Right ventricle myocardium superior (tissue), 1 donor: ENCODE measurements around the gene WASL. TPM values are rescaled to one million over a fixed set of nuclear protein-coding genes. Genes with fewer than 3 reads are reported as not detected.
"Not testable (repeated sequence)": the region's sequence is repeated elsewhere in the genome, so short reads cannot be mapped to it uniquely, and the experiment has no call there.

Source experiments
- ATAC-seq: fragments of 200-7000 bp; cut with Tn5 transposase; one replicate; pipeline ENCODE4 v1.9.1; 2020; ENCODE audit warnings: mild to moderate bottlenecking; ENCODE audit not compliant: poor library complexity
- DNase-seq: peaks from one replicate; pipeline ENCODE4 v3.0.0-alpha.2; 2020
- intact Hi-C: fragments of 100-400 bp; cut with DNase I; formaldehyde crosslinking; loops from one replicate; pipeline ENCODE4 v1.11.2; 2022
- total RNA-seq: library from RNA; stranded (reverse); fragmentation: NEBNext Ultra II Directional; extraction: Animal tissue kit (Norgen Biotek cat#: 25700); gene quantifications from one replicate; pipeline ENCODE4 v1.2.1, GENCODE V29; 2021
- donor health status: DM: no; HTN: yes; CAD: no; lungs with severe emphysema.

The WASL gene
- total RNA-seq, 1 donor from 2014 or later: 25.7 TPM

DNA sequence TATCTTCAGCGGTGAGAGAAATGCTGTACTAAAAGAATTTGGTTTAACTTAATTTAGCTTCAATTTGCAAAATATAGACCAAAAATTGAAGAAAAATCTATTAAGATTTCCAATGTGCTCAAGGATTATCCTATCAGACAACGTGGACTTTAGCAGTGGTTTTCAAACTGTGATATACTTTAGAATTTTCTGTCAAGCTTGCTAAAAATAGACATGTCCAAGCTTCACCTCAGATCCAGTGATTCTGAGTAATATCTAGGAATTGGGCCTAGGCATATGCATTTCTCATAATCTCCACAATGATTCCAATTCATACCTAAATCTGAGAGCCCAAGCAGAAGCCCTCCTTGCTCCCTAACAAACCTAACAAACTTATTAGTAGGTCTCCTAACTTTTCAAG lies 3.4 kb downstream of the WASL start:
- ATAC-seq: no peak
- no peak for DNase-seq
- intact Hi-C loops: loop anchor here (10.0 kb wide), 1 partner anchor 61 kb away; no protein-coding TSS in a partner anchor

DNA sequence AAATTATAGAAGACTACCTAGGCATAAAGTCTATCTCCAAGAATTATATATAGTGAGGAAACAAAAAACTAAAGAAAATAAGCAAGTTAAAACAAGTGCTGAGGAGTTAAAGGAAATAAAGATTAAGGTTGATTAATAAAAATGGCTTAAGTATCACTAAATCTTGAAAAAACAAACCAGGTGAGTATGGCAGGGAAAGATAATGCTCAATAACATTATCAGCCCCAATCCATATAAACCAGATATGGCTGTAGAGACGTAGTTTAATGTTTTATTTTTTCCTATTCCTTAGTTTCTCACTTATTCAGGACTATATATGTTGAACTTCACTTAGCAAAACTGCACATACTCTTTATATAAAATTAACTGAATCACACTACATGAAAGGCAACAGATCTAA lies 4.4 kb downstream of the WASL start:
- no peak for ATAC-seq
- no peak for DNase-seq
- intact Hi-C loops: loop anchor here (10.0 kb wide), 1 partner anchor 60 kb away; no protein-coding TSS in a partner anchor

DNA sequence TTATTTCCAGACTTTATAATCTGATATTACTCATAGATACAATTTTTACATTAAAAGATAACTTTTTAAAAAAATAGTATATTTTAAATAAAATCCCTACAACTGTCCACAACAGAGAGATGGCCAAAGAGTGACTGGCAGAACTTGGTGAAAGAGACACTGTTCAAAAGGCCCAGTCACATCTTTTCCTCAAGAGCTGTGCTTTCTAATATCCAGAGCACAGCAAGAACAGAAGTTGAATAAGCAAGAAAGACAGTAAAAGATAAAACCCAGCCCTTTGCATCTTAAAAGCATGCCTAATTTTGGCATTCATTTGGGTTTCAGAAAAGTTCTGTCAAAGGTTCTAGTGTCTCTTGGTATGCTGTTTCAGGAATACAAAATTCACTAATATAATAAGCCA lies 6.9 kb downstream of the WASL start:
- no peak for DNase-seq
- intact Hi-C loops: loop anchor here (10.0 kb wide), 1 partner anchor 57 kb away; no protein-coding TSS in a partner anchor
- ATAC-seq: no peak

DNA sequence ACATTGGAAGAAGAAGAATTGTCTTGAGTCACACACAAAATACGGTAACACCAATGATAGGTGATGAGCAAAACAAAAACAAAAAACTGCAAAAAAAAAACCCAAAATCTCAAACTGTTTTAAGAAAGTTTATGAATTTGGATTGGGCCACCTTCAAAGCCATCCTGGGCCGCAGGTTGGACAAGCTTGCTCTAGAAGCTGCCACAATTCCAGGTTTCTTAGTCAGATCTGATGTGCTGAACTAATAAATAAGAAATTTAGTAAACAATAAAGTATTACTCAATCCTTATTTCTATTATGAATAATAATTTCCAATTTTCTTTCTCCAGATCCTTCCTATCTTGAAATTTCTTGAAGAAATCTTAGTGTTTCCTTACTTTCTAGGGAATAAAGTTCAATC lies 10.0 kb downstream of the WASL start:
- ATAC-seq (no peak), DNase-seq (no peak)
- intact Hi-C loops: no loop called here

DNA sequence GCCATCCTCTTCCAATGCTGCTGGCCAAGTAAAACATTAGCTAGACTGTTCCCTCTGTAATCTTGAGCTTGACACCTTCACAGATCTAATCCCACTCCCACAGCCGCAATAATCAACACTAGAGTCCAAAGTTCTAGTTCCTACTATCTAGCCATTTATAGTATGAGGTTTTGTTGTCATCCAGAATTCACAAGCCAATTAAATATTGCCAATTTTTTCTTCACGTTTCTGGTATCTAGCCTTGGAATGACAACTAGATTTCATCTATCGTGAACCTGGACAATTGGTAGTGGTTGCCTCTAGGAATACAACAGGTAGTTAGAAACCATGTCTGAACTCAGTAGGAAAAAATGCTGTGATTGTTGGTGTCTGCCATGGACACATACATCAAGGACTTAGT lies 10.4 kb downstream of the WASL start:
- no peak for ATAC-seq

DNA sequence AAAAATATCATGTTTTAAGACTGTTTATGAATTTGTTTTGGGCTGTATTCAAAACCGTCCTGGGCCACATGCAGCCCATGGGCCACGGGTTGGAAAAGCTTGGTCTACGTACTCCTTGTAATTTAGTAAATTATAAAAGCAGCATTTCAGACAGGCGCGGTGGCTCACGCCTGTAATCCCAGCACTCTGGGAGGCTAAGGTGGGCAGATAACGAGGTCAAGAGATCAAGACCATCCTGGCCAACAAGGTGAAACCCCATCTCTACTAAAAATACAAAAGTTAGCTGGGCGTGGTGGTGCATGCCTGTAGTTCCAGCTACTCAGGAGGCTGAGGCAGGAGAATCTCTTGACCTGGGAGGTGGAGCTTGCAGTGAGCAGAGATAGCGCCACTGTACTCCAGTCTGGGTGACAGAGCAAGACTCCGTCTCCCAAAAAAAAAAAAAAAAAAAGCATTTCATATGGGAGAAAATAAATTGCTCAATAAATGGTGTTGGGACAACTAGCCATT lies 11.6 kb downstream of the WASL start:
- intact Hi-C loops, ATAC-seq, DNase-seq: not testable (repeated sequence)

More for the DNA sequence above, 10.4 kb downstream of the WASL start:
- no peak for DNase-seq
- intact Hi-C loops: no loop called here

DNA sequence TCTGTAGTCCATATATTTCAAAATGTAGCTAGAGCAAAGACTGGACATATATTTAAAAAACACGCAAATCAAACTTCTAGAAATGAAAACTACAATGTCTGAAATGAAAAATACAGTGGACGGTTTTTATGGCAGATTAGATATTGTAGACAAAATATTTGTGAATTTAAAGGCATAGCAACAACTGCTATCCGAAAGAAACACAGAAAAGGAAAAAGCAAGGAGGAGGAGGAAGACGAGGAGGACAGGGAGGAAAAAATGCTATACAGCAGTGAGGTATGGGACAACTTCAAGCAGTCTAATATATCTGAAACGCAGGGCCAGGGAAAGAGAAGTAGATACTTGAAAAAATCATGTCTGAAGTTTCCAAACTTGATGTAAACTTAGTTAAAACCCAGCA lies 13.3 kb downstream of the WASL start:
- ATAC-seq: no peak
- intact Hi-C loops: no loop called here
- no peak for DNase-seq

DNA sequence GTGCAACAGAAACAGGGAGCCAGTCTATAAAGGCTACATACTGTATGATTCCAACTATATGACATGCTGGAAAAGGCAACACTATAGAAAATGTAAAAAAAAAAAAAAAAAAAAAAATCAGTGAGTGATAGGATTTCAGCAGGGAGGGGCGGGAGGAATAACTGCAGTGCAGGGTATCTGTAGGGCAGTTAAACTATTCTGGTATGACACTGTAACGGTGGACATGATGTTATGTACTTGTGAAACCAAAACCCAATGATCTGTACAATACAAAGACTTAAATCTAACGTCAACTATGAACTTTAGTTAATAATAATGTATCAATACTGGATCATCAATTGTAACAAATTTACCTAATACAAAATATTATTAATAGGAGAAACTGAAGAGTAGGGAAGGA lies 14.3 kb downstream of the WASL start:
- ATAC-seq (no peak), DNase-seq (no peak)
- intact Hi-C loops: no loop called here

DNA sequence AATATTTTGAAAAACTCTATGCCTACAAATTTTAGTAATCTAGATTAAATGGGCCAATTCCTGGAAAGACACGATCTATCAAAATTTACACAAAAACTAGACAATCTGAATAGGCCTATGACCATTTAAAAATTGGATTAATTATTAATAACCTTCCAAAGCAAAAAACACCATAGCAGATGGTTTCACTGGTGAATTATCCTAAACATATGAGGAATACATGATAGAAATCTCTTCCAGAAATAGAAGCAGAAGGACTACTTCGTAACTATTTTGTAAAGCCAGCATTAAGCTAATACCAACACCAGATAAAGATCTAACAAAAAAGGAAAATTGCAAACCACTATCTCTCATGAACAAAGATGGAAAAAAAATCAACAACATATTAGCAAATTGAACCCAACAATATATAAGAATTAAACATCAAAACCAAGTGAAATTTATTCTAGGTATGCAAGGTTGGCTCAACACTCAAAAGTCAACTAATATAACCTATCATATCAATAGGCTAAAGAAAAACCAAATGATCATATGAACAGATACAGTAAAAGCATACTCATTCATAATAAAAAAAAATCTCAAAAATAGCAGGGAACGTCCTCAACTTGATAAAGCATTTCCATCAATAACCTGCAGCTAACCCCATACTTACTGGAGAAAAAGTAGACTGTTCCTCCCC lies 16.3 kb downstream of the WASL start:
- no peak for ATAC-seq
- no peak for DNase-seq
- intact Hi-C loops: no loop called here

DNA sequence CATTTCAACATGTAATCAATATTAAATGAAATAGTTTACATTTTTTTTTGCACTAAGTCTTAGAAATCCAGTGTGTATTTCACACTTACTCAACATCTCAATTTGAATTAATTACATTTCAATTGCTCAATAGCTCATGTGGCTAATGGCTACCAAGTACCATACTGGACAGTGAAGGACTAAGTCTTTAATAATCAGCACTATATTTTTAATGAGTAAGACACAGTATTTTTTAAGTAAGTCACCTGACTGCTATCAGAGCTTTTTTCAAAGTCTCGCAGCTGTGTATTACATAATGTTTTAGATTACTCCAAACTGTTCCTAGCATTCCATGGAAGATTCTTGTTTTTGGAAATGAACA lies 19.6 kb downstream of the WASL start:
- ATAC-seq: no peak
- no peak for DNase-seq

DNA sequence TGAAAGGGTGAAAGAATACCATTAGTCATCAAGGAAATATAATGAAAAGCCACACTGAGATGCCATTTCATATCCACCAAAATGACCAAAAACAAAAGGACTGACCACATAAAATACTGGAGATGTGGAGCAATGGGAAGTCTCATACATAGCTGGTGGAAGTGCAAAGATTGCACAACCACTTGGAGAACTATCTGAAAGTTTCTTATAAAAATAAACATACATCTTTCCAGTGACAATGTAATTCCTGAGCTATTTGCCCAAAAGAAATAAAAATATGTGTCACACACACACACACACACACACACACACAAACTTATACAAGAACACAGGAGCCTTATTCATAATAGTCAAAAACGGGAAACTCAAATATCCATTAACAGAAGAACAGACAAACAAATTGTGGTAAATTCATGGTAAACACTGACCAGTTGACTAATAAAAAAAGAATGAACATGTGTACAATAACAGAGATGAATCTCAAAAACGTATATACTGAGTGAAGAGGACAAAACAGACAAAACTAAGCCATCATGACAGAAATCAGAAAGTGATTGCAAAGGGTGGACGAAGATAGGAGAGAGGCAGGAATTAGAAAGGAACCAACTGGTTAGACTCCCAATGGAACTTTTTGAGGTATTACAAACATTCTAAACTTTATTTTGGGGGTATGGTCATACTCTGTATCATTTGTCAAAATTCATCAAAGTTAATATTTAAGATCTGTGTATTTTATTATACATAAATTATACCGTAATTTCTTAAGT lies 21.5 kb downstream of the WASL start:
- DNase-seq: no peak
- ATAC-seq: peak; percentile 44
- intact Hi-C loops: no loop called here

More for the DNA sequence above, 19.6 kb downstream of the WASL start:
- intact Hi-C loops: no loop called here

DNA sequence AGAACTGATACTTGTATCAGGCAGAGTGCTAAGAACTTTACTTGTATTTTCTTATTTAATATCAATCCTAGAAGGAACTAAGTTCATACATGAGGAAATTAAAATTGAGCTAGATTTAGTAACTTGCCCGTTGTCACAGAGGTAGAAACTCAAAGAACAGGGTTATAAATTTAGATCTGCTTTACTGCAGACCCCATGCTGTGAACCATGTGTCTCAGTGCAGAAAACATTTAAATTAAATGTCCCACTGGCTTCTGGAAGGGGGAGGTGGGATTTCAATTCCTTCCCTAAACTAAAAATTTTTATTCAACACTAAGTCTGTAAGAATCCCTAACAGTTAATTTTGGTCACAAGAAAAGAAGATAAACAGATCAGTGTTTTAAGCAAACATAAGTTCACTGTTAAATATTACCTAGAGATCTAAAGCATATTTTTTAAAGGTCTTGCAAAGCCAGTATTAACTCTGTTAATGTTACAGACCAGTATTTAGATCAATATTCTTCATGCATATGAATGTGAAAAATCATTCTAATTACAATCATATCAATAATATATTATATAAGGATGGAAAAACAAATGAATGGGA lies 23.1 kb downstream of the WASL start:
- DNase-seq (no peak), ATAC-seq (no peak)
- intact Hi-C loops: no loop called here

DNA sequence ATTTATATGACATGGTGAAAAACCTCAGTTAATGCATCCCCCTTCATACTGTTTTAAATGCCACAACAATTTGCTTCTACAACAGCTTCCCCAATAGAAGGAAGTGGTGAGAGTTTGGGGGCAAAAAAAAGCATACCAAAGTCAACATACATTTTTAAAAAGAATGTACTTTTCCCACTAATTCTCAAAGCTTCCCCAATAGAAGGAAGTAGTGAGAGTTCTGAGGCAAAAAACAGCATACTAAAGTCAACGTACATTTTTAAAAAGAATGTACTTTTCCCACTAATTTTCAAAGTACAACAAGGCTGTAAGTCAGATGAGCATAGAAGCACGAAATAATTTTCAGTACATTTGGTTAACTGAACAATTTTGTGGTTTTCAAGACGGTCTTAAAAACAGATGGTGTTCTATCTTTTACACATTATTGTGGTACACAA lies 24.0 kb downstream of the WASL start:
- DNase-seq (no peak), ATAC-seq (no peak)
- intact Hi-C loops: no loop called here

DNA sequence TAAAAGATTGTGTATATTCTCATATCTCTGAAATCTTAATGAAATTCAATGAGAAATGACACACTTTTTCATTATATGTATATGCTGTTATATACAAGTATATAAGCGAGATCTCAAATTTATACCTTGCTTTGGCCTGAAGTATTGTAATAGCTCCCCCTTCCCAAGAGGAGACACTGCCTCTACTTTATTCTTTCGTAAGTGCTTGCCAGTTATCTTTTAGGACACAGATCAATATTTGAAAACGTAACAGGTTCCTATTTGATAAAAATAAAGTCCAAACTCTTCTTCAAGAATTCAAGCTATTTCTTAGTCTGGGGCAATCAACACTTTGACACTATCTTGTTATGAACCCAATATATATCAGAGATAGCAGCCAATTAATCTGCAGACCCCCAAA lies 24.9 kb downstream of the WASL start:
- intact Hi-C loops: no loop called here
- DNase-seq (no peak), ATAC-seq (no peak)

DNA sequence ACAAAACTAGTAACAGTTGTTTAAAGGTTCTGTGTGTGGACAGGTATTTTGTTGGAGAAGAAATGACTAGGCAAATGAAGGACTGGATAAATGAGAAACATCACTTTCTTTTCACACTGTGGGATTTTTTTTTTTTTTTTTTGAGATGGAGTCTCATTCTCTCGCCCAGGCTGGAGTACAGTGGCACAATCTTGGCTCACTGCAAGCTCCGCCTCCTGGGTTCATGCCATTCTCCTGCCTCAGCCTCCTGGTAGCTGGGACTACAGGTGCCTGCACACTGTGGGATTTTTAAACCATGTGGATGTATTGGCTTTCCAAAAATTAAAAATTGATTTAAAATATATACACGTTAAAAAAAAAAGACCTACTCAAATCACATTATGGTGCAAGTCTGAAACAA lies 28.3 kb downstream of the WASL start:
- ATAC-seq: peak; percentile 69
- intact Hi-C loops, DNase-seq: not testable (repeated sequence)

DNA sequence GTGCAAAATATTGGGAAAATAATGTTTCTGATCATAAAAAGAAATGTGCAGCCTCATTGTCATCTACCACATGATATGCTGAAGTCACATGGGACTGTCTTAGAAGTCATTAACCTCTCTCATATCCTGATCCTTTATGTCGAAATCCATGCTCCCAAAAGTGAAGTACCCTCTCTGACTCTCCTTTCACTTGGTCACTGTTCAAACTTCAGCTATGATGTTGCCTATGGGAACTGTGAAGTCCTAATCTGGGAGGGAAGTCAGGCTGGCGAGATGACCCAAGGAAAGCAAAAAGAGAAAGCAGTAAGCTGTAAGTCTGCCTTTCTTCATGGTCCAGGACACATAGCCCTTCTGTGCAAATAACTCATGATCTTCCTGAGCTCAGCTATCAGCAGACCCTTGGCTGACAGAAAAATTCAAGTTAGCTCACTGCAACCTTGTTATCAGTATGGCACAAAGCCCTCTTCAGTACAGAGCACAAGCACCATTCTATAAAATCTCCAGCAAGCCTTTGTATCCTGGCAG lies 29.5 kb downstream of the WASL start:
- intact Hi-C loops: no loop called here
- peak; percentile 76 for ATAC-seq

DNA sequence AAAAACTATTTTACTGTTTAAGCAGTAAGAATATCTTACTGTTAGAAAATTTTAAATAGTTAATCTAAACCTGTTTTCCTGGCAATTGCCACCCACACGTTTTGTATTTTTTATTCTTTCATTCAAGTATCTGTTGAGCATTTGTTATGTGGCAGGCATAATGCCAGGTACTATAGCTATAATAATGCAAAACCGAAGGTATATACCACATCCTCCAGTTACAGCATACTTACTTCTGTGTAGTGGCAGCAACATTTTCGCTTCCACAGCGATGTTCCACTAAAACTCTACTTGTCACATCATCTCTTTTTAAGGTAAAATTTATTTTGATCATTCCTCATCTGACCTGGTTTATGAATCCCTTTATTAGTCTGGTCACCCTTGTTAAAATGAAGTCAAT lies 30.0 kb downstream of the WASL start:
- DNase-seq (no peak), ATAC-seq (no peak)

More for the DNA sequence above, 29.5 kb downstream of the WASL start:
- DNase-seq: no peak

DNA sequence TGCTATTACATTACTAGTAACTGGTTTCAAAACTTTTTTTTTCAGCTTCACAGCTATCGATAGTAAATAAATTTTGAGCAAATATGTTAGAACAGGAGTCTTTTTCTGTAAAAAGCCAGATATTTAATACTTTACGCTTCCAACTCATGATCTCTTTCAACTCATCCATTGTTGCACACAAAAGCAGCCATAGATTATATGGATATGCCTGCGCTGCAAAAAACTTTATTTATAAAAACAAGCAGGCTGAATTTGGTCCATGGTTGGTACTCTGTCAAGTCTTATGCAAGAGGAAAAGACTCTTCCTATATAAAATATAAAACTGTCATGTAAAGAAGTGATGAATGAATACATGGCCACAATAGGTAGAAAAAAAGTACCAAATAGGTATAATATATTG lies 31.1 kb downstream of the WASL start:
- intact Hi-C loops: no loop called here
- DNase-seq (no peak), ATAC-seq (no peak)

More for the DNA sequence above, 30.0 kb downstream of the WASL start:
- intact Hi-C loops: no loop called here

DNA sequence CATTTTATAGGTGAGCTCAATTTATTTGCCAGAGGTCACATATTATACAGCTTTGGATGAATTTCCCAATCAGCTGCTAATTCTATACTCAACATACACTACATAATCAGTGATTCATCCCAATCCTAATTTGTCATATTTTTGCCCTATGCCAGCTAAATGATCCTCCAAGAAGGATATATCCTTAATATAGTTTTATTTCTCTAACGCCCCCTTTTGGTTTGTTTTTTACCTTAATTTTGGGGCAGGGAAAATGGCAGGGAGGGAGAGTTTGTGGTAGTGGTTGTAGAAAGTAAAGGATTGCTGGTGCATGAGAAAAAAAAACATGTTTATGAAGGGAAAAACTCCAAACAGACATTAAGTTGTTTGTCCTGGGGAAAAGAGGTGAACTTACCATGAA lies 31.9 kb downstream of the WASL start:
- DNase-seq (no peak), ATAC-seq (no peak)
- intact Hi-C loops: no loop called here
